Hepatocyte (in vitro differentiated cells): ENCODE results near the gene ATXN1. TPM values are rescaled to one million over a fixed set of nuclear protein-coding genes. Genes with fewer than 3 reads are reported as not detected.

ENCODE experiments used
- DNase-seq: peaks from one replicate; pipeline ENCODE4 v3.0.0-alpha.2; 2016; ENCODE audit warnings: low spot score
- H2AFZ ChIP-seq: fragments of 200-600 bp; sonication (generic); 2 replicates; pipeline ENCODE4 v1.6.0; 2016; ENCODE audit warnings: antibody characterized with exemption, mild to moderate bottlenecking
- H3K27ac ChIP-seq: fragments of 200-600 bp; sonication (generic); 2 replicates; pipeline ENCODE4 v1.5.1; 2016; ENCODE audit warnings: mild to moderate bottlenecking
- H3K27me3 ChIP-seq: fragments of 200-600 bp; sonication (generic); 2 replicates; pipeline ENCODE4 v1.6.1; 2016
- H3K36me3 ChIP-seq: fragments of 200-600 bp; sonication (generic); replicated peaks from 2 replicates; pipeline ENCODE4 v1.5.1; 2016; ENCODE audit warnings: low read depth; ENCODE audit not compliant: insufficient read depth
- H3K4me1 ChIP-seq: fragments of 200-600 bp; sonication (generic); 2 replicates; pipeline ENCODE4 v1.5.1; 2016; ENCODE audit warnings: mild to moderate bottlenecking, moderate library complexity; ENCODE audit not compliant: insufficient read depth
- H3K4me2 ChIP-seq: fragments of 200-600 bp; sonication (generic); 2 replicates; pipeline ENCODE4 v1.6.0; 2016
- H3K4me3 ChIP-seq: fragments of 200-600 bp; sonication (generic); 2 replicates; pipeline ENCODE4 v1.5.1; 2016; ENCODE audit warnings: mild to moderate bottlenecking
- H3K79me2 ChIP-seq: fragments of 200-600 bp; sonication (generic); 2 replicates; pipeline ENCODE4 v1.6.0; 2017; ENCODE audit warnings: mild to moderate bottlenecking
- H3K9me2 ChIP-seq: fragments of 200-600 bp; sonication (generic); replicated peaks from 2 replicates; pipeline ENCODE4 v1.6.0; 2017; ENCODE audit warnings: mild to moderate bottlenecking; ENCODE audit not compliant: insufficient read depth
- H3K9me3 ChIP-seq: fragments of 200-600 bp; sonication (generic); 2 replicates; pipeline ENCODE4 v1.5.1; 2016; ENCODE audit warnings: low read depth, mild to moderate bottlenecking
- H4K20me1 ChIP-seq: fragments of 200-600 bp; sonication (generic); 2 replicates; pipeline ENCODE4 v1.6.0; 2016; ENCODE audit warnings: mild to moderate bottlenecking; ENCODE audit not compliant: insufficient read depth, poor library complexity, severe bottlenecking
- EZH2 ChIP-seq: fragments of 200-600 bp; sonication (generic); IDR thresholded peaks from 2 replicates; pipeline ENCODE4 v1.6.1; 2016; ENCODE audit warnings: antibody characterized with exemption, mild to moderate bottlenecking, borderline replicate concordance
- EZH2phosphoT487 ChIP-seq: fragments of 200-600 bp; sonication (generic); IDR thresholded peaks from one replicate; pipeline ENCODE4 v1.6.1; 2018; ENCODE audit warnings: antibody characterized with exemption, mild to moderate bottlenecking, low read depth, moderate library complexity; ENCODE audit not compliant: unreplicated experiment, severe bottlenecking
- WGBS: methylation state at CpG from one replicate; pipeline ENCODE4 v1.1.6; 2016; ENCODE audit warnings: low lambda C conversion rate; ENCODE audit errors: missing lambda C conversion rate; 5-methylcytosine and 5-hydroxymethylcytosine counted together
- polyA plus RNA-seq: library from polyadenylated mRNA; unstranded; fragments of >200 nt; fragmentation: Nextera tagmentation; extraction: Ambion mirVana; gene quantifications from 2 replicates; pipeline ENCODE4 v1.2.1, GENCODE V29; 2016
- total RNA-seq: library from RNA; depleted of rRNA; stranded (reverse); fragments of >200 nt; gene quantifications from 2 replicates; pipeline ENCODE4 v1.2.3, GENCODE V29; 2014
- TF ChIP-seq, protein P1 (sequence below): fragments of 200-600 bp; sonication (generic); IDR thresholded peaks from 2 replicates; pipeline ENCODE4 v1.5.1; 2016; ENCODE audit warnings: antibody characterized with exemption, mild to moderate bottlenecking; ENCODE audit not compliant: poor library complexity

ATXN1 gene
- total and polyA plus RNA-seq, 2 experiments from 2014 or later = 14.7 to 32.6 TPM

DNA sequence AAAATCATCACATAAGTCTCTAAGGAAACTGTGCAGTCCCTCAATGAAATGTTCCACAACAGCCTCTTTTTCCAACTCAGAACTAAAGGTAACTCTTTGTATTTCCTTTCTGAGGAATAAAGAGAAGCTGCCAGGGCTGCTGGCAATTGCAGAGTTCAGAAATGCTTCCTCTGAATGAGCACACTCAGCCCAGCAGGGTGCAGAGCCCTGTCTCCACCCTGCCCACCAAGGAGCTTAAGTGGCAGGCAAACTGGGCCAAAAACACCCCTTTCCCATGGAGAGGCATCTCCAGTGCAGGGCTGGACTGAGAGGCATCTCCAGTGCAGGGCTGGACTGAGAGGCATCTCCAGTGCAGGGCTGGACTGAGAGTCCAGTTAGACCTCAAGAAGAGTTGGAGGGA lies 267.5 kb downstream of the ATXN1 start:
- TF ChIP-seq, protein P1, sequence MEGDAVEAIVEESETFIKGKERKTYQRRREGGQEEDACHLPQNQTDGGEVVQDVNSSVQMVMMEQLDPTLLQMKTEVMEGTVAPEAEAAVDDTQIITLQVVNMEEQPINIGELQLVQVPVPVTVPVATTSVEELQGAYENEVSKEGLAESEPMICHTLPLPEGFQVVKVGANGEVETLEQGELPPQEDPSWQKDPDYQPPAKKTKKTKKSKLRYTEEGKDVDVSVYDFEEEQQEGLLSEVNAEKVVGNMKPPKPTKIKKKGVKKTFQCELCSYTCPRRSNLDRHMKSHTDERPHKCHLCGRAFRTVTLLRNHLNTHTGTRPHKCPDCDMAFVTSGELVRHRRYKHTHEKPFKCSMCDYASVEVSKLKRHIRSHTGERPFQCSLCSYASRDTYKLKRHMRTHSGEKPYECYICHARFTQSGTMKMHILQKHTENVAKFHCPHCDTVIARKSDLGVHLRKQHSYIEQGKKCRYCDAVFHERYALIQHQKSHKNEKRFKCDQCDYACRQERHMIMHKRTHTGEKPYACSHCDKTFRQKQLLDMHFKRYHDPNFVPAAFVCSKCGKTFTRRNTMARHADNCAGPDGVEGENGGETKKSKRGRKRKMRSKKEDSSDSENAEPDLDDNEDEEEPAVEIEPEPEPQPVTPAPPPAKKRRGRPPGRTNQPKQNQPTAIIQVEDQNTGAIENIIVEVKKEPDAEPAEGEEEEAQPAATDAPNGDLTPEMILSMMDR = no peak
- no peak for TF ChIP-seq EZH2
- no peak for TF ChIP-seq EZH2phosphoT487
- Histone ChIP-seq H3K27me3 (no peaks in the 10 kb centered on the region), H3K79me2 (peaks cover 2% of the 10 kb centered on the region), H3K9me2 (no peaks in the 10 kb centered on the region), H3K9me3 (no peaks in the 10 kb centered on the region), H3K36me3 (no peaks in the 10 kb centered on the region), H3K4me1 (no peaks in the 10 kb centered on the region), H2AFZ (no peak overlapping the region), H4K20me1 (no peaks in the 10 kb centered on the region), H3K27ac (no peak overlapping the region), H3K4me2 (no peak overlapping the region), H3K4me3 (no peak overlapping the region)
- DNase-seq = no peak

DNA sequence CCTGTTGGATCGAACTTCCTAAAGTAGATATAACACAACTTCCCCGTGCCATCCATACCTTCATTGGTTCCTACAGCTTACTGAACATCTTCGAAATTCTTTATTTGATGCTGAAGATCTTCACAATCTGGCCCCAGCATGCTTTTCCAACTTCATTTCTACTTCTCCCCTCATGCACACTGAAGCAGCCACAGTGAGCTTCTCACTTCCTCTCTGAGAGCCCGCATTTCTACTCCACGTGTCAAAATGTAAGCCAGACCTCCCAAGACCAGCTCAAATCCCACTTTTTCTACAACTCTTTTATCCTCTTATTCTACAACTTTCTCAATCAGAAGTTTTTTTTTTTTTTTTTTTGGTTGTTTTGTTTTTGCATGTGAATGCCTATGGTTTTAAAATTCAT lies 268.1 kb downstream of the ATXN1 start:
- no peaks in the 10 kb centered on the region for H4K20me1 ChIP-seq
- H3K4me1 ChIP-seq = no peaks in the 10 kb centered on the region
- no peaks in the 10 kb centered on the region for H3K9me3 ChIP-seq
- H3K27ac ChIP-seq = no peak overlapping the region
- no peak overlapping the region for H3K4me3 ChIP-seq
- H3K36me3 ChIP-seq = no peaks in the 10 kb centered on the region
- DNase-seq = no peak
- WGBS = 91% methylated on average over 5 of the region's 5 CpGs
- H2AFZ ChIP-seq = no peak overlapping the region
- H3K4me2 ChIP-seq = no peak overlapping the region
- H3K9me2 ChIP-seq = no peaks in the 10 kb centered on the region
- H3K27me3 ChIP-seq = no peaks in the 10 kb centered on the region
- peaks cover 2% of the 10 kb centered on the region for H3K79me2 ChIP-seq
- TF ChIP-seq EZH2phosphoT487 (no peak), EZH2 (no peak)
- TF ChIP-seq, protein P1 = no peak

DNA sequence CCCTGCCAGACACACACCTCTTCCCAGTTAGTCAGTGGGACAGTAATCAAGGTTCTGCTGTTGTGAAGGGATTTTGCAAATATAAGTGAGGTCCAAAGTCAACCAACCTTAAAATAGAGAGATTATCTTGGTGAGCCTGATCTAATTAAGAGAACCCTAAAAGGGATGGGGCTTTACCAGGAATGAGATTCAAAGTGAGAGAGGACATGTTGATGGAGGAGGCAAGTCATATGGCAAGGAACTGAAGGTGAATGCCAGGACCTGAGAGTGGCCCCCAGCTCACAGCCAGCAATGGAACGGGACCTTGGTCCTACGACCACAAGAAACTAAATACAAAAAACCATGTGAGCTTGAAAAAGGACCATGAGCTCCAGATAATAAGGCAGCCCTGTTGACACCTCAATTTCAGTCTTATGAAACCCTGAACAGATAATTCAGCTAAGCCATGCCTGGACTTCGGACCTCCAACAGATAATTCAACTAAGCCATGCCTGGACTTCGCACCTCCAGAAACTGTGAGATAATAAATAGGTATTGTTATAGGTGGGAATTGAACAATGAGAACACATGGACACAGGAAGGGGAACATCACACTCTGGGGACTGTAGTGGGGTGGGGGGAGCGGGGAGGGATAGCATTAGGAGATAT lies 269.5 kb downstream of the ATXN1 start:
- Histone ChIP-seq H3K9me3 (no peaks in the 10 kb centered on the region), H2AFZ (no peak overlapping the region), H3K9me2 (no peaks in the 10 kb centered on the region), H3K79me2 (peaks cover 2% of the 10 kb centered on the region), H3K4me3 (no peak overlapping the region), H3K27me3 (no peaks in the 10 kb centered on the region), H3K27ac (no peak overlapping the region), H3K4me2 (no peak overlapping the region), H3K36me3 (no peaks in the 10 kb centered on the region), H3K4me1 (no peaks in the 10 kb centered on the region), H4K20me1 (no peaks in the 10 kb centered on the region)
- 91% methylated on average over 5 of the region's 5 CpGs for WGBS
- peak; percentile 38 for DNase-seq
- TF ChIP-seq EZH2 (no peak), EZH2phosphoT487 (no peak)
- TF ChIP-seq, protein P1 = no peak

DNA sequence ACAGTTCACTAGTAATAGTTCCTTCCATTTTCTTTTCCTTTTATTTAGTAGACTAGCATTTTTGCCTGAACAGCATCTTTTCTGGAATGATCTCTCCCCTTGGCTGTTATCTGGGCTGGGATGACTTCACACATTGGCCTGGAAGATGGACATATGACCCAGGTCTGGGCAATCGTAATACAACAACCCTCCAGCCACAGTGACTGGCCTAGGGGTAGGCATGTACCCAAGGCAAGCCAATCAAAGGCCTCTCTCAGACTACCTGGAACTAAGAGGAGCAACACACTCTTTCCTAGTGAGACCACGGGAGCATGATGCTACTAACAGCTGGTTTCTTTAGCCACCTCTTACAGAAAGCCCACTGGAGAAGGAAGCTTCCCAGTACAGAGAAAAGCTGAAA lies 270.6 kb downstream of the ATXN1 start:
- H3K4me3 ChIP-seq = no peak overlapping the region
- H3K4me2 ChIP-seq = no peak overlapping the region
- no peak for DNase-seq
- no peaks in the 10 kb centered on the region for H3K9me3 ChIP-seq
- H4K20me1 ChIP-seq = no peaks in the 10 kb centered on the region
- no peaks in the 10 kb centered on the region for H3K4me1 ChIP-seq
- H3K9me2 ChIP-seq = no peaks in the 10 kb centered on the region
- no peak overlapping the region for H2AFZ ChIP-seq
- H3K27me3 ChIP-seq = no peaks in the 10 kb centered on the region
- H3K36me3 ChIP-seq = no peaks in the 10 kb centered on the region
- TF ChIP-seq EZH2 (no peak), EZH2phosphoT487 (no peak)
- TF ChIP-seq, protein P1 = no peak
- H3K27ac ChIP-seq = no peak overlapping the region
- peaks cover 2% of the 10 kb centered on the region for H3K79me2 ChIP-seq
- 97% methylated on average over 2 of the region's 2 CpGs for WGBS
